ENCODE data around the gene ATP5F1E. TPM values are rescaled to one million over a fixed set of nuclear protein-coding genes. Genes with fewer than 3 reads are reported as not detected.

ATP5F1E gene
- total RNA-seq, 4 donors from 2014 or later: 35.8 to 90.0 (median 38.6) TPM

DNA sequence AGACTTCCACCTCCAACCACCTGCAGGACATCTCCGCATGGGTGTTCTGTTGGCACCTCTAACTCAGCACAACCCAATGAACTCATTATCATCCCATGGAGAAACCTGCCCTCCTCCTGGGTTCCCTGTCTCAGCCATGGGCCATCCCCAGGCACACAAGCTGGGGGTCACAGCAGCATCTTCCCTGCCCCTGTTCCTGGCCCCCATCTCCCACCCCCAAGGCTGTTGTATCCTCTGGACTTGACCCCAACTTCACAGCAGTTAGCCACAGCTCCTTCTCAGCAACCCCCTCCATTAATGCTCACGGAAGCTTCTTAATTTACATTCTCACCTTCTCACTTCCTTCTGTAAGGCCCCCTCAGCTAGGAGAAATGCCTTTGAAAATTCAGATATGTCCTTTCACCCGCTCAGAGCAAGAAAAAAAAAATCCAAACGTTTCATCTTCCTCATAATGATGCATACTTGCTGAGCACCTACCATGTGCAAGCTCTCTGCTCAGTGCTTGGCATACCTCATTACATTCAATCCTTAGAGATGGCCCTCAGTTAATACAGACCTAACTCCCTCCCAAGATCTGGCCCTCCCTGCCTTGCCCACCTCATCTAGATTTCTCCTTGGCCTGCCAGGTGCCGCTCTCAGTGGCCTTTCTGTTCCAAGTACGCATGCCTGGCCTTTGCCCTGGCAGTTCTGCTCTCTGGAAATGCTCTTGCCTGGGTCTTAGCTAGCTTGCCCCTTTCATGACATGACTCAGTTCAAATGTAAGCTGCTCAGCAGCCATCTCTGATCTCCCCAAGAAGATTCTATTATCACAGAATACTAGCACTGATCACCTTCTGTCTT is 53.6 kb downstream of the ATP5F1E start:
- TF ChIP-seq, protein P1, sequence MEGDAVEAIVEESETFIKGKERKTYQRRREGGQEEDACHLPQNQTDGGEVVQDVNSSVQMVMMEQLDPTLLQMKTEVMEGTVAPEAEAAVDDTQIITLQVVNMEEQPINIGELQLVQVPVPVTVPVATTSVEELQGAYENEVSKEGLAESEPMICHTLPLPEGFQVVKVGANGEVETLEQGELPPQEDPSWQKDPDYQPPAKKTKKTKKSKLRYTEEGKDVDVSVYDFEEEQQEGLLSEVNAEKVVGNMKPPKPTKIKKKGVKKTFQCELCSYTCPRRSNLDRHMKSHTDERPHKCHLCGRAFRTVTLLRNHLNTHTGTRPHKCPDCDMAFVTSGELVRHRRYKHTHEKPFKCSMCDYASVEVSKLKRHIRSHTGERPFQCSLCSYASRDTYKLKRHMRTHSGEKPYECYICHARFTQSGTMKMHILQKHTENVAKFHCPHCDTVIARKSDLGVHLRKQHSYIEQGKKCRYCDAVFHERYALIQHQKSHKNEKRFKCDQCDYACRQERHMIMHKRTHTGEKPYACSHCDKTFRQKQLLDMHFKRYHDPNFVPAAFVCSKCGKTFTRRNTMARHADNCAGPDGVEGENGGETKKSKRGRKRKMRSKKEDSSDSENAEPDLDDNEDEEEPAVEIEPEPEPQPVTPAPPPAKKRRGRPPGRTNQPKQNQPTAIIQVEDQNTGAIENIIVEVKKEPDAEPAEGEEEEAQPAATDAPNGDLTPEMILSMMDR (IDR thresholded peaks at IDR 0.05; ENCODE audit: low read depth): no peak

DNA sequence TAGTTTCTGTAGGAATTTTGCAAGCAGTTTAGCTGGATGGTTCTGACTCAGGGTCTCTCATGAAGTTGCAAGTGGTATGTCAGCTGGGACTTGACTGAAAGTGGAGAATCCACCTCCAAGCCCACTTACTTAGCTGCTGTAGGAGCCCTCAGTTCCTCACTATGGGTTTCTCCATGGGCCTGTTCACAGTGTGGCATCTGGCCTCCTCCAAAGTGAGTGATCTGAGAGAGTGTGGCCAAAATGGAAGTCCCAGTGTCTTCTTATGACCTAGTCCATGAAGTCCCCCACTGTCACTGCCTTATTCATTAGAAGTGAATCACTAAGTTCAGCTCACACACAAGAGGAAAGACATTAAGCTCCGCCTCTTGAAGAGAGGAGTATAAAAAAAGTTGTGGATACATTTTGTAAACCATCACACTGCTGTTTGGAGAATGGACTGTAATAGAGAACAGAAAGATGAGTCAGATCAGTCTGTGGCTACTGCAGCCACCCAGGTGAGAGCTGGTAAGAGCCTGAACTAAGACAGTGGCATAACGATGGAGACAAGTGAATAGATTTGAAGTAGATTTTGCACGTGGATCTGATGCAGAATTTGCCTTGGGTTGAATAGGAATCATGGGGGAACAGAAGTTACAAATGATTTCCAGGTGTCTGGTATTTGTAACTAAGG is 55.9 kb downstream of the ATP5F1E start:
- TF ChIP-seq, protein P1 (IDR thresholded peaks at IDR 0.05; ENCODE audit: low read depth): no peak

Other genes with a start within 250 kb of the ATP5F1E start
- under 1 TPM in 1 of 4 donors, not detected in 3; 0.34 TPM for gene GNAS-AS1, start 181.4 kb downstream of the ATP5F1E start, total RNA-seq
- gene GNAS, start 179.6 kb downstream of the ATP5F1E start, total RNA-seq: 1,000 to 10,000 TPM in 1 of 4 donors, 100 to 1,000 TPM in 3; 671 to 1,187 (median 863) TPM
- gene NELFCD, start 51.1 kb downstream of the ATP5F1E start, total RNA-seq: 10 to 100 TPM; 36.3 to 64.8 (median 47.0) TPM
- 100 to 1,000 TPM; 150 to 496 (median 222) TPM for gene CTSZ, start 25.1 kb downstream of the ATP5F1E start, total RNA-seq
- gene TUBB1, start 12.9 kb downstream of the ATP5F1E start, total RNA-seq: under 1 TPM in 1 of 4 donors, not detected in 3; 0.33 TPM
- gene PRELID3B, start 10.5 kb upstream of the ATP5F1E start, total RNA-seq: 10 to 100 TPM; 39.2 to 83.2 (median 46.3) TPM
- 1 to 10 TPM in 1 of 4 donors, under 1 TPM in 3; 0.19 to 1.0 (median 0.77) TPM for gene ZNF831, start 131.5 kb upstream of the ATP5F1E start, total RNA-seq

All from subcutaneous adipose tissue (tissue), 4 donors.